ENCODE data around the gene SMC2.
A peak's percentile ranks its signal among the peaks of the same experiment; 100 is the strongest.

Gene SMC2

GRCh38 chr9:104093647-104094533, at the start of gene SMC2:
Gene SMC2 (plus strand): TSS chr9:104094309. CDS start chr9:104095385, 1,076 bp downstream.
- DNase-seq: peak; percentile 98

GRCh38 chr9:104068546-104068945, 25.6 kb upstream of the SMC2 start:
- DNase-seq: no peak

- DNase-seq: no peak
Measured at GRCh38 chr9:104069288-104069687, 24.8 kb upstream of the SMC2 start.

- no peak for DNase-seq
Measured at GRCh38 chr9:104071589-104071988, 22.5 kb upstream of the SMC2 start.

- no peak for DNase-seq
Measured at GRCh38 chr9:104073098-104073769, 20.9 kb upstream of the SMC2 start.

- DNase-seq: no peak
Measured at GRCh38 chr9:104073770-104074133, 20.4 kb upstream of the SMC2 start.

- no peak for DNase-seq
Measured at GRCh38 chr9:104074876-104075275, 19.2 kb upstream of the SMC2 start.

- DNase-seq: no peak
Measured at GRCh38 chr9:104075801-104076753, 18.0 kb upstream of the SMC2 start.

GRCh38 chr9:104078596-104078995, 15.5 kb upstream of the SMC2 start:
- no peak for DNase-seq

GRCh38 chr9:104080983-104081382, 13.1 kb upstream of the SMC2 start:
- no peak for DNase-seq

GRCh38 chr9:104082168-104082567, 11.9 kb upstream of the SMC2 start:
- no peak for DNase-seq

- no peak for DNase-seq
Measured at GRCh38 chr9:104085525-104085924, 8.6 kb upstream of the SMC2 start.

GRCh38 chr9:104087894-104088293, 6.2 kb upstream of the SMC2 start:
- DNase-seq: no peak

- no peak for DNase-seq
Measured at GRCh38 chr9:104088416-104088815, 5.7 kb upstream of the SMC2 start.

- DNase-seq: no peak
Measured at GRCh38 chr9:104090578-104090977, 3.5 kb upstream of the SMC2 start.

- DNase-seq: no peak
Measured at GRCh38 chr9:104091116-104091515, 3.0 kb upstream of the SMC2 start.

- DNase-seq: peak; percentile 6
Measured at GRCh38 chr9:104091708-104092107, 2.4 kb upstream of the SMC2 start.

- DNase-seq: peak; percentile 2
Measured at GRCh38 chr9:104092192-104092591, 1.9 kb upstream of the SMC2 start.

- no peak for DNase-seq
Measured at GRCh38 chr9:104092875-104093600, 1.1 kb upstream of the SMC2 start.

GRCh38 chr9:104094534-104095015, 466 bp downstream of the SMC2 start:
- no peak for DNase-seq

GRCh38 chr9:104099630-104100029, 5.5 kb downstream of the SMC2 start:
- no peak for DNase-seq

GRCh38 chr9:104104360-104104759, 10.3 kb downstream of the SMC2 start:
- no peak for DNase-seq
